HepG2 (cell line): ENCODE results near the gene COMP. TPM values are rescaled to one million over a fixed set of nuclear protein-coding genes. Genes with fewer than 3 reads are reported as not detected.

Experiments
- AGO2 ChIP-seq: fragments of 200-400 bp; formaldehyde crosslinking; optimal IDR thresholded peaks from 2 replicates; pipeline ENCODE3; 2017; ENCODE audit warnings: mild to moderate bottlenecking, low read depth, low read length, moderate library complexity
- KDM2A ChIP-seq: sonication (generic); formaldehyde crosslinking; IDR thresholded peaks from 2 replicates; pipeline ENCODE4 v1.4.0; 2020; ENCODE audit warnings: low read depth, missing genetic modification reagents, borderline replicate concordance
- polyA plus RNA-seq, 8 experiments: library from polyadenylated mRNA; depleted of rRNA in 3 of 8; stranded (reverse) in 7 of 8; unstranded in 1 of 8; fragments of >200 nt; fragmentation: Illumina TruSeq in 4 of 8; extraction: Trizol in 4 of 8; gene quantifications; 2 replicates each; pipeline versions ENCODE4 v1.2.1 to v1.2.3, GENCODE V29; 2011 to 2016; ENCODE audit warnings: low read depth in 4 of 8, missing spikeins in 1 of 8, mixed read lengths in 1 of 8; ENCODE audit not compliant: insufficient read depth in 1 of 8
- total RNA-seq, 5 experiments: library from RNA; depleted of rRNA; stranded (reverse); fragments of >200 nt; fragmentation: Illumina TruSeq; extraction: Trizol; gene quantifications; 2 replicates each; pipeline ENCODE4 v1.2.3, GENCODE V29; 2016; ENCODE audit warnings: low read depth in 1 of 5
- TF ChIP-seq, protein P1 (sequence below): sonication (generic); formaldehyde crosslinking; IDR thresholded peaks from 2 replicates; pipeline ENCODE4 v1.9.0; 2022; ENCODE audit warnings: missing genetic modification reagents, mild to moderate bottlenecking, borderline replicate concordance
- TF ChIP-seq, protein P2 (sequence below): sonication (generic); formaldehyde crosslinking; IDR thresholded peaks from 2 replicates; pipeline ENCODE4 v1.4.0; 2020; ENCODE audit warnings: missing genetic modification reagents
- TF ChIP-seq, protein P3 (sequence below): sonication (generic); formaldehyde crosslinking; IDR thresholded peaks from 2 replicates; pipeline ENCODE4 v1.4.0; 2020; ENCODE audit warnings: missing genetic modification reagents
- TF ChIP-seq, protein P4 (sequence below): sonication (generic); formaldehyde crosslinking; IDR thresholded peaks from 2 replicates; pipeline ENCODE4 v1.5.0; 2020; ENCODE audit warnings: mild to moderate bottlenecking, missing genetic modification reagents, moderate library complexity

The COMP gene
- total and polyA plus RNA-seq, 2 of the 13 experiments (the other 11 are each of a cell fraction or from before 2014, with no cell fraction given) = 0.04 to 0.13 TPM

DNA sequence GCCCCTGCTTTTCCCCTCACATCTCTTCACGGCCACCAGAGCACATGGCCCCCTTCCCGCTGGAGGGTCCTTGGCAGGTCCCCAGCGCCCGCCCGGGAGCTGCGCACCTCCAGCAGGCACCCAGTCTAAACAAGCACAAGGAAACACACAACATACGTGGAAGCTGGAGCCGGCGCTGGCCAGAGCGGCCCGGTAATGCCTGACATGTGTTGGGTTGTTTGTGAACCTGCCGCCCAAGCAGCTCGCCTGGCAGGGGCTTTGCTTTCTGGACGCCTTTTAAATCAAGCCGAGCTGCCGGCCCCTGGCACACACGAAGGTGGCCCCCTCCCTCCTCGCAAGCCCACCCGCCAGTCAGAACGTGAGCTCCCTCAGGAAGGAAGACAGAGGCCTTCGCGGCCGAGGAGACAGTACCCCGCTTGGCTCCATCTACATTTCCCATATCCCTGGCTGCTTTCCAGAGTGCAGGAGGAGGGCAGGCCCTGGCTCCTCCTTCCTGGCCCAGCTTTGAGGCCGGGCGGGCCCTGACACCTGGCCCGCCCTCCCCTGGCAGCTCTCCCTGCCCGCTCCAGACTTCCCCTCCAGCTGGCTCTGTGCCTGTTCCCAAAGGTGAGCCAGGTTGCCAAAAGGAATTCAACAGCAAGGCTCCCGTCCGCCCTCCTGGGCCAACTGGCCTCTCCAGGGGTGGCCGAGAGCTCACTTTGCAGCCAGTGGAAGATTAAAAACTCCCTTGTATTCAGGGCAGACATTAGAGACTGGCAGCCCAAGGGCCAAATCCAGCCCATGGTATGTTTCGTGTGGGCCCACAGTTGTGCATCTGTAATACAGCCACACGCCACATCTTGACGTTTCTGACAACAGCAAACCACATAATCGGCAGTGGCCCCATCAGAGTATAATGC lies 28.7 kb downstream of the COMP start (continued):
- TF ChIP-seq, protein P1, sequence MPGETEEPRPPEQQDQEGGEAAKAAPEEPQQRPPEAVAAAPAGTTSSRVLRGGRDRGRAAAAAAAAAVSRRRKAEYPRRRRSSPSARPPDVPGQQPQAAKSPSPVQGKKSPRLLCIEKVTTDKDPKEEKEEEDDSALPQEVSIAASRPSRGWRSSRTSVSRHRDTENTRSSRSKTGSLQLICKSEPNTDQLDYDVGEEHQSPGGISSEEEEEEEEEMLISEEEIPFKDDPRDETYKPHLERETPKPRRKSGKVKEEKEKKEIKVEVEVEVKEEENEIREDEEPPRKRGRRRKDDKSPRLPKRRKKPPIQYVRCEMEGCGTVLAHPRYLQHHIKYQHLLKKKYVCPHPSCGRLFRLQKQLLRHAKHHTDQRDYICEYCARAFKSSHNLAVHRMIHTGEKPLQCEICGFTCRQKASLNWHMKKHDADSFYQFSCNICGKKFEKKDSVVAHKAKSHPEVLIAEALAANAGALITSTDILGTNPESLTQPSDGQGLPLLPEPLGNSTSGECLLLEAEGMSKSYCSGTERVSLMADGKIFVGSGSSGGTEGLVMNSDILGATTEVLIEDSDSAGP (CRISPR knock-in tag) = 0 out of 2 replicates have a peak, but pooled peaks have one; percentile 15
- TF ChIP-seq, protein P2, sequence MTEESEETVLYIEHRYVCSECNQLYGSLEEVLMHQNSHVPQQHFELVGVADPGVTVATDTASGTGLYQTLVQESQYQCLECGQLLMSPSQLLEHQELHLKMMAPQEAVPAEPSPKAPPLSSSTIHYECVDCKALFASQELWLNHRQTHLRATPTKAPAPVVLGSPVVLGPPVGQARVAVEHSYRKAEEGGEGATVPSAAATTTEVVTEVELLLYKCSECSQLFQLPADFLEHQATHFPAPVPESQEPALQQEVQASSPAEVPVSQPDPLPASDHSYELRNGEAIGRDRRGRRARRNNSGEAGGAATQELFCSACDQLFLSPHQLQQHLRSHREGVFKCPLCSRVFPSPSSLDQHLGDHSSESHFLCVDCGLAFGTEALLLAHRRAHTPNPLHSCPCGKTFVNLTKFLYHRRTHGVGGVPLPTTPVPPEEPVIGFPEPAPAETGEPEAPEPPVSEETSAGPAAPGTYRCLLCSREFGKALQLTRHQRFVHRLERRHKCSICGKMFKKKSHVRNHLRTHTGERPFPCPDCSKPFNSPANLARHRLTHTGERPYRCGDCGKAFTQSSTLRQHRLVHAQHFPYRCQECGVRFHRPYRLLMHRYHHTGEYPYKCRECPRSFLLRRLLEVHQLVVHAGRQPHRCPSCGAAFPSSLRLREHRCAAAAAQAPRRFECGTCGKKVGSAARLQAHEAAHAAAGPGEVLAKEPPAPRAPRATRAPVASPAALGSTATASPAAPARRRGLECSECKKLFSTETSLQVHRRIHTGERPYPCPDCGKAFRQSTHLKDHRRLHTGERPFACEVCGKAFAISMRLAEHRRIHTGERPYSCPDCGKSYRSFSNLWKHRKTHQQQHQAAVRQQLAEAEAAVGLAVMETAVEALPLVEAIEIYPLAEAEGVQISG (CRISPR knock-in tag) = no peak; the same call in 1 of the 2 replicates
- TF ChIP-seq, protein P3, sequence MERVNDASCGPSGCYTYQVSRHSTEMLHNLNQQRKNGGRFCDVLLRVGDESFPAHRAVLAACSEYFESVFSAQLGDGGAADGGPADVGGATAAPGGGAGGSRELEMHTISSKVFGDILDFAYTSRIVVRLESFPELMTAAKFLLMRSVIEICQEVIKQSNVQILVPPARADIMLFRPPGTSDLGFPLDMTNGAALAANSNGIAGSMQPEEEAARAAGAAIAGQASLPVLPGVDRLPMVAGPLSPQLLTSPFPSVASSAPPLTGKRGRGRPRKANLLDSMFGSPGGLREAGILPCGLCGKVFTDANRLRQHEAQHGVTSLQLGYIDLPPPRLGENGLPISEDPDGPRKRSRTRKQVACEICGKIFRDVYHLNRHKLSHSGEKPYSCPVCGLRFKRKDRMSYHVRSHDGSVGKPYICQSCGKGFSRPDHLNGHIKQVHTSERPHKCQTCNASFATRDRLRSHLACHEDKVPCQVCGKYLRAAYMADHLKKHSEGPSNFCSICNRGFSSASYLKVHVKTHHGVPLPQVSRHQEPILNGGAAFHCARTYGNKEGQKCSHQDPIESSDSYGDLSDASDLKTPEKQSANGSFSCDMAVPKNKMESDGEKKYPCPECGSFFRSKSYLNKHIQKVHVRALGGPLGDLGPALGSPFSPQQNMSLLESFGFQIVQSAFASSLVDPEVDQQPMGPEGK (CRISPR knock-in tag) = peak; percentile 48; the same call in 1 of the 2 replicates
- TF ChIP-seq AGO2 (peak; percentile 81), KDM2A (CRISPR knock-in tag) (peak; percentile 58; the same call in 1 of the 2 replicates)
- TF ChIP-seq, protein P4, sequence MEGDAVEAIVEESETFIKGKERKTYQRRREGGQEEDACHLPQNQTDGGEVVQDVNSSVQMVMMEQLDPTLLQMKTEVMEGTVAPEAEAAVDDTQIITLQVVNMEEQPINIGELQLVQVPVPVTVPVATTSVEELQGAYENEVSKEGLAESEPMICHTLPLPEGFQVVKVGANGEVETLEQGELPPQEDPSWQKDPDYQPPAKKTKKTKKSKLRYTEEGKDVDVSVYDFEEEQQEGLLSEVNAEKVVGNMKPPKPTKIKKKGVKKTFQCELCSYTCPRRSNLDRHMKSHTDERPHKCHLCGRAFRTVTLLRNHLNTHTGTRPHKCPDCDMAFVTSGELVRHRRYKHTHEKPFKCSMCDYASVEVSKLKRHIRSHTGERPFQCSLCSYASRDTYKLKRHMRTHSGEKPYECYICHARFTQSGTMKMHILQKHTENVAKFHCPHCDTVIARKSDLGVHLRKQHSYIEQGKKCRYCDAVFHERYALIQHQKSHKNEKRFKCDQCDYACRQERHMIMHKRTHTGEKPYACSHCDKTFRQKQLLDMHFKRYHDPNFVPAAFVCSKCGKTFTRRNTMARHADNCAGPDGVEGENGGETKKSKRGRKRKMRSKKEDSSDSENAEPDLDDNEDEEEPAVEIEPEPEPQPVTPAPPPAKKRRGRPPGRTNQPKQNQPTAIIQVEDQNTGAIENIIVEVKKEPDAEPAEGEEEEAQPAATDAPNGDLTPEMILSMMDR = peak; percentile 38
- TF ChIP-seq, all 625 proteins: peak for 22
